CD4-positive, alpha-beta memory T cell (primary cell): Measurements from ENCODE around the gene GPRC5C. TPM values are rescaled to one million over a fixed set of nuclear protein-coding genes. Genes with fewer than 3 reads are reported as not detected.
A peak's percentile ranks its signal among the peaks of the same experiment; 100 is the strongest.

Source experiments
- CTCF ChIA-PET: fragments of 350-600 bp; sonication (Branson Sonifier 250); formaldehyde crosslinking; loops from one replicate; lab custom pipeline; 2021; ENCODE audit warnings: inconsistent platforms; ENCODE audit not compliant: partially characterized antibody; lab: Charles Lee
- POLR2A ChIA-PET: fragments of 350-600 bp; sonication (Branson Sonifier 250); formaldehyde crosslinking; loops from one replicate; lab custom pipeline; 2021; ENCODE audit not compliant: partially characterized antibody; lab: Charles Lee
- DNase-seq, 5 donors: peaks; one replicate each; pipeline versions ENCODE4 v3.0.0 to v3.0.0-alpha.2; 2020 to 2022; ENCODE audit warnings: mixed read lengths in 1 of 5
- H3K27ac ChIP-seq: one replicate; pipeline ENCODE4 v1.7.0; 2013; ENCODE audit warnings: low read depth, low read length
- H3K27me3 ChIP-seq: 2 replicates; pipeline ENCODE4 v1.7.0; 2013; ENCODE audit warnings: mild to moderate bottlenecking, low read length, moderate library complexity; ENCODE audit not compliant: insufficient read depth
- H3K36me3 ChIP-seq: 2 replicates; pipeline ENCODE4 v1.7.0; 2013; ENCODE audit warnings: mild to moderate bottlenecking, low read length, moderate library complexity; ENCODE audit not compliant: insufficient read depth
- H3K4me1 ChIP-seq: 2 replicates; pipeline ENCODE4 v1.7.0; 2013; ENCODE audit warnings: mild to moderate bottlenecking, low read length, moderate library complexity; ENCODE audit not compliant: insufficient read depth
- H3K4me3 ChIP-seq, 2 donors: one replicate each; pipeline ENCODE4 v1.7.0; 2013; ENCODE audit warnings: low read length in 2 of 2, mild to moderate bottlenecking in 1 of 2
- H3K9me3 ChIP-seq, 2 donors: one replicate each; pipeline ENCODE4 v1.7.0; 2013; ENCODE audit warnings: low read length in 2 of 2, control low read depth in 1 of 2; ENCODE audit not compliant: control insufficient read depth in 1 of 2
- H3K27ac Mint-ChIP-seq, 7 donors: one replicate each; pipeline ENCODE4 v1.8.0; 2020 to 2021; ENCODE audit warnings: mixed read lengths in 7 of 7, mild to moderate bottlenecking in 6 of 7, inconsistent platforms in 3 of 7, moderate library complexity in 3 of 7
- H3K27me3 Mint-ChIP-seq, 2 donors: one replicate each; pipeline ENCODE4 v1.8.0; 2020 to 2021; ENCODE audit warnings: mixed read lengths in 2 of 2
- H3K36me3 Mint-ChIP-seq, 2 donors: one replicate each; pipeline ENCODE4 v1.8.0; 2020 to 2021; ENCODE audit warnings: mixed read lengths in 2 of 2, inconsistent platforms in 1 of 2, mild to moderate bottlenecking in 1 of 2
- H3K4me1 Mint-ChIP-seq, 4 donors: one replicate each; pipeline ENCODE4 v1.8.0; 2020 to 2021; ENCODE audit warnings: mixed read lengths in 4 of 4, mild to moderate bottlenecking in 1 of 4
- H3K4me3 Mint-ChIP-seq, 8 donors: one replicate each; pipeline ENCODE4 v1.8.0; 2020 to 2021; ENCODE audit warnings: mixed read lengths in 8 of 8, mild to moderate bottlenecking in 7 of 8, moderate library complexity in 6 of 8, inconsistent platforms in 3 of 8
- H3K9me3 Mint-ChIP-seq, 8 donors: one replicate each; pipeline ENCODE4 v1.8.0; 2020 to 2021; ENCODE audit warnings: mixed read lengths in 8 of 8, mild to moderate bottlenecking in 5 of 8, inconsistent platforms in 3 of 8, moderate library complexity in 1 of 8
- intact Hi-C: fragments of 100-400 bp; cut with micrococcal nuclease; formaldehyde crosslinking; loops from one replicate; pipeline ENCODE4 v1.15.1; 2023
- polyA plus RNA-seq, 2 donors: library from polyadenylated mRNA; unstranded; fragments of 300-500 nt; fragmentation: Illumina TruSeq; gene quantifications; one replicate each; pipeline ENCODE4 v1.2.3, GENCODE V29; 2021
- total RNA-seq, 2 experiments: library from RNA; stranded (reverse); gene quantifications; one replicate each; pipeline ENCODE4 v1.2.3, GENCODE V29; 2021

The GPRC5C gene
- total and polyA plus RNA-seq, 4 experiments from 2014 or later, result not detected

DNA sequence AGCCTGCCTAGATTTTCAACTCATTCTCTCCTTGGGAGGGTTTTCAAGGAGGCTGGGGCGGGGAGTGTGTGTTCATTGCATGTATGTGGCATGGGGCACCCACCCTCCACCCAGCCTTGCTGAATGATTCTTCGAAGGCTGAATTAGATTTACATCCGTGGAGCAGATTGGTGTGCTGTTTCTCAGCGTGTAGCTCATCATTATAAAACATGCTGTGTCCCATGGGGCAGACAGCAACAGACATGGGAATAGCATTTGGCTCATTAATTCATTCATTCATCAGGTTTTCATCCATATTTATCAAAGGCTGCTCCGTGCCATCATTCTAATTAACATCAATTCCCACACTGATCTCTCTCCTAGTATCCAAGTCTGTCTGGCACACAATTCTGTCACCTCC lies 23.9 kb downstream of the GPRC5C start:
- ChIA-PET CTCF (interaction anchor here (0.6 to 9.9 kb wide), 11 partner anchors 12 to 284 kb away, joined by 3 to 105 read pairs (median 15); partner anchors contain the start of genes CD300A and GPR142), POLR2A (interaction anchor here (1.9 to 3.0 kb wide), 2 partner anchors 11 to 253 kb away, joined by 5 to 18 read pairs; partner anchors contain the start of gene CD300A)
- peaks cover 12 to 62% (median 37%) of the 10 kb centered on the region in 4 donors for H3K4me1 Mint-ChIP-seq

DNA sequence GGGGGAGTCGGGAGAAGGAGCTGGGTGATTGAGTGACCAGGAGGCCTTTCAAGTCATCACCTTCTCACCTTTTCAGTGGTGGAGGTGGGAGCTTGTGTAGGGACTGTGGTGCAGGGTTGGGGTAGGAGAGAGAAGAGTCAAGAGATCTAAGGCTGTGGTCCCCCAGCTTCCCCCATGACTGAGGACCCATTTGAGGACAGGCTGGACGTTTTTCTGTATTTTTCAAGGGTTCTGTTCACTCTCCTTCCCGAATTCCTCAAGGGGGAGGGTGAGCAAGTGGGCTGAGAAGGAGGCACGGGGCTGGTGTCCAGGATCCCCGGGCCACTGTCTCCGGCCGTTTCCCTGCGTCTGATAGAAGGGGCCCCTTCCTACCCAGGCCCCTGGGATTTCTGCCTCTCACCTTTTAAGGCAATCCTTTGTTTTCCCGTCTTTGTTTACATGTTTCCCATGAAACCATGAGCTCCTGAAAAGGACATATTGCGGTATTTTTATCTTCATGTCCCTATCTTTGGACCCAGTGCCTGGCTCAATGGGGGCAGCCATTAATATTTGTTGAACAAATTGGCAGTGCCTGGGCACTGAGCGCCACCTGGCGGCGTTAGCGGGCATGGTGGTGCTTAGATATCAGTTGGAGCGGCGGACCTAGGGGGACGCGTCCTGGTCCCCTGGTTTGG lies 25.4 kb downstream of the GPRC5C start:
- intact Hi-C loops, result loop anchor here (1.0 kb wide), 5 partner anchors 78 to 254 kb away; partner anchors contain the start of gene RPL38
- Histone ChIP-seq H3K27ac (no peak overlapping the region), H3K36me3 (no peaks in the 10 kb centered on the region), H3K4me1 (peaks cover 56% of the 10 kb centered on the region), H3K9me3 (no peaks in the 10 kb centered on the region), H3K27me3 (no peaks in the 10 kb centered on the region), H3K4me3 (no peak overlapping the region)
- Mint-ChIP-seq H3K4me3 (peak overlapping the region in 5 of 8 donors; percentile 26 to 71 (median 36)), H3K9me3 (no peaks in the 10 kb centered on the region), H3K27ac (peak overlapping the region in 5 of 7 donors; percentile 43 to 77 (median 61)), H3K36me3 (no peaks in the 10 kb centered on the region), H3K27me3 (no peaks in the 10 kb centered on the region), H3K4me1 (peaks cover 18 to 57% (median 37%) of the 10 kb centered on the region in 4 donors)
- ChIA-PET POLR2A (interaction anchor here (1.1 to 1.9 kb wide), 6 partner anchors 9 to 255 kb away, joined by 3 to 8 read pairs (median 3); partner anchors contain the start of gene CD300A), CTCF (interaction anchor here (0.7 to 9.9 kb wide), 28 partner anchors 8 to 256 kb away, joined by 3 to 105 read pairs (median 4); partner anchors contain the start of genes BTBD17, CD300A, GPR142 and TTYH2)
- DNase-seq, result peak; percentile 58 to 70 (median 64)

More for the DNA sequence above, 23.9 kb downstream of the GPRC5C start:
- Histone ChIP-seq H3K4me3 (no peak overlapping the region), H3K36me3 (no peaks in the 10 kb centered on the region), H3K9me3 (no peaks in the 10 kb centered on the region), H3K27me3 (no peaks in the 10 kb centered on the region), H3K27ac (no peak overlapping the region), H3K4me1 (peaks cover 45% of the 10 kb centered on the region)
- intact Hi-C loops, result no loop called here
- H3K27me3 Mint-ChIP-seq, result no peaks in the 10 kb centered on the region
- H3K36me3 Mint-ChIP-seq, result no peaks in the 10 kb centered on the region
- no peaks in the 10 kb centered on the region for H3K9me3 Mint-ChIP-seq
- H3K4me3 Mint-ChIP-seq, result peak overlapping the region in 6 of 8 donors; percentile 0 to 49 (median 33)
- DNase-seq, result no peak
- peak overlapping the region in 3 of 7 donors; percentile 39 to 83 (median 70) for H3K27ac Mint-ChIP-seq

- Mint-ChIP-seq H3K27ac (peak overlapping the region in 4 of 7 donors; percentile 43 to 77 (median 60)), H3K4me3 (peak overlapping the region in 3 of 8 donors; percentile 26 to 71 (median 56)), H3K27me3 (no peaks in the 10 kb centered on the region), H3K36me3 (no peaks in the 10 kb centered on the region), H3K4me1 (peaks cover 20 to 52% (median 34%) of the 10 kb centered on the region in 4 donors), H3K9me3 (no peaks in the 10 kb centered on the region)
- no peak for DNase-seq
- no peak overlapping the region for H3K4me3 ChIP-seq
- intact Hi-C loops, result loop anchor here (1.0 kb wide), 5 partner anchors 78 to 254 kb away; partner anchors contain the start of gene RPL38
- no peak overlapping the region for H3K27ac ChIP-seq
- H3K9me3 ChIP-seq, result no peaks in the 10 kb centered on the region
- no peaks in the 10 kb centered on the region for H3K36me3 ChIP-seq
- peaks cover 56% of the 10 kb centered on the region for H3K4me1 ChIP-seq
- ChIA-PET CTCF (interaction anchor here (0.7 to 9.9 kb wide), 25 partner anchors 8 to 256 kb away, joined by 3 to 105 read pairs (median 5); partner anchors contain the start of genes BTBD17, CD300A, GPR142 and TTYH2), POLR2A (interaction anchor here (1.0 to 1.9 kb wide), 6 partner anchors 9 to 255 kb away, joined by 3 to 8 read pairs (median 3); partner anchors contain the start of genes CD300A and TTYH2)
- no peaks in the 10 kb centered on the region for H3K27me3 ChIP-seq
These were observed 25.9 kb downstream of the GPRC5C start for GRCh38 chr17:74457820-74458166.

DNA sequence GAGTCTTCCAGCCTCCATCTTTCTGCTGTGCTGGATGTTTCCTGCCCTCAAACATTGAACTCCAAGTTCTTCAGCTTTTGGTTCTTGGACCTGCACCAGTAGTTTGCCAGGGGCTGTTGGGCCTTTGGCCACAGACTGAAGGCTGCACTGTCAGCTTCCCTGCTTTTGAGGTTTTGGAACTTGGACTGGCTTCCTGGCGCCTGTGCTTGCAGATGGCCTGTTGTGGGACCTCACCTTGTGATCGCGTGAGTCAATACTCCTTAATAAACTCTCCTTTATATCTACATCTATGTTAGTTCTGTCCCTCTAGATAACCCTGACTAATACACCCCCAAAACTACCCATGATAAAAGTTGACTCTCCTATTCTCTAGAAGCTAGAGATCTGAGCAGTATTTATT lies 26.9 kb downstream of the GPRC5C start:
- Mint-ChIP-seq H3K4me3 (peak overlapping the region in 1 of 8 donors; percentile 15), H3K27me3 (no peaks in the 10 kb centered on the region), H3K36me3 (no peaks in the 10 kb centered on the region), H3K27ac (peak overlapping the region in 3 of 7 donors; percentile 33 to 84 (median 78)), H3K9me3 (peaks cover 0 to 4% (median 0%) of the 10 kb centered on the region in 8 donors), H3K4me1 (peaks cover 29 to 44% (median 35%) of the 10 kb centered on the region in 4 donors)
- POLR2A ChIA-PET, result interaction anchor here (1.0 to 1.7 kb wide), 3 partner anchors 15 to 246 kb away, joined by 3 to 4 read pairs (median 3); partner anchors contain the start of gene TTYH2
- H3K4me1 ChIP-seq, result peaks cover 57% of the 10 kb centered on the region
- no peak overlapping the region for H3K27ac ChIP-seq
- intact Hi-C loops, result no loop called here
- DNase-seq, result no peak
- H3K4me3 ChIP-seq, result no peak overlapping the region
- H3K9me3 ChIP-seq, result no peaks in the 10 kb centered on the region
- no peaks in the 10 kb centered on the region for H3K27me3 ChIP-seq
- CTCF ChIA-PET, result interaction anchor here (1.2 to 9.9 kb wide), 10 partner anchors 10 to 161 kb away, joined by 3 to 105 read pairs (median 18); partner anchors contain the start of genes CD300A and GPR142
- no peaks in the 10 kb centered on the region for H3K36me3 ChIP-seq

GRCh38 chr17:74459622-74460021 lies 27.7 kb downstream of the GPRC5C start:
- Mint-ChIP-seq H3K27ac (no peak overlapping the region), H3K36me3 (no peaks in the 10 kb centered on the region), H3K27me3 (no peaks in the 10 kb centered on the region), H3K9me3 (peaks cover 0 to 4% (median 0%) of the 10 kb centered on the region in 8 donors), H3K4me1 (peaks cover 31 to 40% (median 36%) of the 10 kb centered on the region in 4 donors), H3K4me3 (no peak overlapping the region)
- no peak overlapping the region for H3K4me3 ChIP-seq
- no peaks in the 10 kb centered on the region for H3K9me3 ChIP-seq
- no peaks in the 10 kb centered on the region for H3K27me3 ChIP-seq
- H3K4me1 ChIP-seq, result peaks cover 59% of the 10 kb centered on the region
- no peaks in the 10 kb centered on the region for H3K36me3 ChIP-seq
- intact Hi-C loops, result no loop called here
- ChIA-PET CTCF (interaction anchor here (1.2 to 9.9 kb wide), 8 partner anchors 9 to 162 kb away, joined by 3 to 105 read pairs (median 18); partner anchors contain the start of genes CD300A and GPR142), POLR2A (interaction anchor here (1.4 to 1.9 kb wide), 2 partner anchors 14 to 20 kb away, joined by 4 to 6 read pairs; no protein-coding TSS in a partner anchor)
- H3K27ac ChIP-seq, result no peak overlapping the region
- no peak for DNase-seq

- Mint-ChIP-seq H3K4me3 (no peak overlapping the region), H3K27me3 (no peaks in the 10 kb centered on the region), H3K9me3 (peaks cover 0 to 4% (median 0%) of the 10 kb centered on the region in 8 donors), H3K4me1 (peaks cover 31 to 38% (median 34%) of the 10 kb centered on the region in 4 donors), H3K27ac (peak overlapping the region in 3 of 7 donors; percentile 42 to 86 (median 62)), H3K36me3 (no peaks in the 10 kb centered on the region)
- ChIA-PET CTCF (interaction anchor here (1.4 to 8.1 kb wide), 2 partner anchors 34 to 91 kb away, joined by 3 to 82 read pairs; partner anchors contain the start of gene GPR142), POLR2A (interaction anchor here (1.9 kb wide), 1 partner anchor 13 kb away, joined by 6 read pairs; no protein-coding TSS in a partner anchor)
- no peaks in the 10 kb centered on the region for H3K9me3 ChIP-seq
- DNase-seq, result no peak
- H3K27me3 ChIP-seq, result no peaks in the 10 kb centered on the region
- H3K4me3 ChIP-seq, result no peak overlapping the region
- intact Hi-C loops, result no loop called here
- H3K27ac ChIP-seq, result no peak overlapping the region
- H3K36me3 ChIP-seq, result no peaks in the 10 kb centered on the region
- peaks cover 61% of the 10 kb centered on the region for H3K4me1 ChIP-seq
These were observed 28.4 kb downstream of the GPRC5C start for GRCh38 chr17:74460241-74460640.
